Measurements from ENCODE around the gene ADPRM. TPM values are rescaled to one million over a fixed set of nuclear protein-coding genes. Genes with fewer than 3 reads are reported as not detected.
"Not testable (repeated sequence)": the region's sequence is repeated elsewhere in the genome, so short reads cannot be mapped to it uniquely, and the experiment has no call there.

The ADPRM gene
- total RNA-seq, 1 donor from 2014 or later = 9.4 TPM

DNA sequence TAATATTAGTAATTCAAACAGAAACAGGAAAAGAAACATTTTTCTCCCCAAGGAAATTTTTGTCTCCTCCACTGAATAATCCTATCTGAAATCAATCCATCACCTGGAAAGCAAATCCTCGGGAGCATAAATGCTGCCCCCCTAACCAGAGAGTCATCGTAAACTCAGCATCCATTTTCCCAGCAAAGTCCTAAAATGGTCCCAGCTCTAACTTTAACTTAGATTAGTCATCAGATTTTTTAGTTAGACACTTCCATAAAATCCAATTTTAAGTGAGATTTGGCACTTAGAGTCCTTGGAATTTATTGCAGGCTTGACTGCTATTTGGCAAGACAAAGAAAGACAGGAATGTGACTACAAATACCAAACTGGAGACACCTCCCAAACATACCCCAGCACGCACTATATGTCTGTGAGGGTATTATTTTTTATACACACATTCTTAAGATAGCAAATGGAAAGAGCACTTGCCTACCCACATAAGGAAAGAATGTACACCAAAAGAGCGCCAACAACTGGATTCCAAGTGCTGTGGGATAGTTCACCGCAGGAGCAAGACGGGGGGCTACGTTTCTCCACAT lies 15.4 kb upstream of the ADPRM start:
- Histone ChIP-seq H3K4me3 (no peak overlapping the region), H3K27me3 (ENCODE audit: low read depth) (no peaks in the 10 kb centered on the region), H3K36me3 (peaks cover 89% of the 10 kb centered on the region), H3K27ac (no peak overlapping the region), H3K4me1 (no peaks in the 10 kb centered on the region), H3K9me3 (no peaks in the 10 kb centered on the region)
- intact Hi-C loops (cut with DNase I) = no loop called here
- TF ChIP-seq, protein P1, sequence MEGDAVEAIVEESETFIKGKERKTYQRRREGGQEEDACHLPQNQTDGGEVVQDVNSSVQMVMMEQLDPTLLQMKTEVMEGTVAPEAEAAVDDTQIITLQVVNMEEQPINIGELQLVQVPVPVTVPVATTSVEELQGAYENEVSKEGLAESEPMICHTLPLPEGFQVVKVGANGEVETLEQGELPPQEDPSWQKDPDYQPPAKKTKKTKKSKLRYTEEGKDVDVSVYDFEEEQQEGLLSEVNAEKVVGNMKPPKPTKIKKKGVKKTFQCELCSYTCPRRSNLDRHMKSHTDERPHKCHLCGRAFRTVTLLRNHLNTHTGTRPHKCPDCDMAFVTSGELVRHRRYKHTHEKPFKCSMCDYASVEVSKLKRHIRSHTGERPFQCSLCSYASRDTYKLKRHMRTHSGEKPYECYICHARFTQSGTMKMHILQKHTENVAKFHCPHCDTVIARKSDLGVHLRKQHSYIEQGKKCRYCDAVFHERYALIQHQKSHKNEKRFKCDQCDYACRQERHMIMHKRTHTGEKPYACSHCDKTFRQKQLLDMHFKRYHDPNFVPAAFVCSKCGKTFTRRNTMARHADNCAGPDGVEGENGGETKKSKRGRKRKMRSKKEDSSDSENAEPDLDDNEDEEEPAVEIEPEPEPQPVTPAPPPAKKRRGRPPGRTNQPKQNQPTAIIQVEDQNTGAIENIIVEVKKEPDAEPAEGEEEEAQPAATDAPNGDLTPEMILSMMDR (IDR thresholded peaks at IDR 0.05) = no peak
- ATAC-seq (no peak), DNase-seq (no peak)

DNA sequence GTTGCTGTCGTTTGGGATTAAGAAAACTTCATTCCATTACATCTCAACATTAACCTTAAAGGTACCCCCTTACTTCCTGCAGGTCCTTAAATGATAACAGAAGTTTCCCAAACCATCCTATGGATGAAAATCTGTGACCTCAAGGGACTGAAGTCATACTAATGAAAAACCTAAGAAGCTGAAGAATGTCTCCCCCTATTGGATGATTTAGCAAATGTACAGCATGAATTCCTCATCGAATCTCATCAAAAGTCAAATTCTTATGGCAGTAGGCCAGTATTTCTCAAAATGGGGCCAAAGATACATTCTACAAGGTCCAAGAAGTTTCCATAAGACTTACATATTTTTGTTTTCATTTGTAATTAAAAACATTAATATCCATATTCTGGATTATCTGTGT lies 13.5 kb upstream of the ADPRM start:
- TF ChIP-seq, protein P1 (IDR thresholded peaks at IDR 0.05) = peak; percentile 35
- no peak for ATAC-seq
- H3K27ac ChIP-seq = no peak overlapping the region
- DNase-seq = no peak
- intact Hi-C loops (cut with DNase I) = no loop called here
- H3K9me3 ChIP-seq = no peaks in the 10 kb centered on the region
- H3K4me3 ChIP-seq = no peak overlapping the region
- peaks cover 85% of the 10 kb centered on the region for H3K36me3 ChIP-seq
- H3K27me3 ChIP-seq (ENCODE audit: low read depth) = no peaks in the 10 kb centered on the region
- no peaks in the 10 kb centered on the region for H3K4me1 ChIP-seq

DNA sequence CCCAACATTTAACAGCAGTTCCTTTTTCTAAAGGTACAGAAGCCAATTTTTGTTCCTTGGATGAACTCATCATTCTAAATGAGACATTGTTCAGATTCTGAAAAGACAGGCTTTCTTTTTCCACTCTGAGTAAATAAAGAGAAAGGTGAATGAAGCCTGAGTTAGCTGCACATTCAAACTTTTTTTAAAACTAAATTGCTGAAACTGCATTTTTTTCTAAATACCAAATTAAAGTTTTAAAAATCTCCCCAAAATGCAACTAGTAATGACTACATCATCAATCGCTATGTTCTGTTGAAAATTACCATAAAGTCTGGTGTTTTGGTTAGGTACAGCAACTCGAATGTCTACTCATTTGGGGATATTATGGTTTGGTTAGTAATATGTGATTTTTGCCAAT lies 9.9 kb upstream of the ADPRM start:
- Histone ChIP-seq H3K4me1 (no peaks in the 10 kb centered on the region), H3K27ac (no peak overlapping the region), H3K27me3 (ENCODE audit: low read depth) (no peaks in the 10 kb centered on the region), H3K4me3 (no peak overlapping the region), H3K36me3 (peaks cover 92% of the 10 kb centered on the region), H3K9me3 (no peaks in the 10 kb centered on the region)
- DNase-seq (no peak), ATAC-seq (no peak)
- TF ChIP-seq, protein P1 (IDR thresholded peaks at IDR 0.05) = no peak
- intact Hi-C loops (cut with DNase I) = no loop called here

DNA sequence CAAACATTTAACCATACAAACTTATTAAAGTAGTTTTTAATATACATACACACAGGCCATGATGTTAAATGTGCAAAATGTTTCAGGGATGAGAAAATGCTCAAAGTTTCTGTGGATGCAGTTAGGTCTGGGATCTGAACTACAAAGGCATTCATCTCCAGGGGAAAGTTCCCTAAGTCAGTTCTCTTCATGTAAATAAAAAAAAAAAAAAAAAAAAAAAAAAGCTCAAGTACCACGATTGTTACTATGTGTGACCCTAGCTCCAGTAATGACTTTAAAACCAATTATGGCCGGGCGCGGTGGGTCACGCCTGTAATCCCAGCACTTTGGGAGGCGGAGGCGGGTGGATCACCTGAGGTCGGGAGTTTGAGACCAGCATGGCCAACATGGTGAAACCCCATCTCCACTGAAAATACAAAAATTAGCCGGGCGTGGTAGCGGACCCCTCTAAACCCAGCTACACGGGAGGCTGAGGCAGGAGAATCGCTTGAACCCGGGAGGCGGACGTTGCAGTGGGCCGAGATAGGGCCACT lies 1.5 kb upstream of the ADPRM start:
- intact Hi-C loops (cut with DNase I); H3K9me3 ChIP-seq; H3K27ac ChIP-seq; H3K4me3 ChIP-seq; DNase-seq; H3K27me3 ChIP-seq (ENCODE audit: low read depth); ATAC-seq: not testable (repeated sequence)
- H3K36me3 ChIP-seq = peaks cover 45% of the 10 kb centered on the region
- H3K4me1 ChIP-seq = peaks cover 27% of the 10 kb centered on the region

DNA sequence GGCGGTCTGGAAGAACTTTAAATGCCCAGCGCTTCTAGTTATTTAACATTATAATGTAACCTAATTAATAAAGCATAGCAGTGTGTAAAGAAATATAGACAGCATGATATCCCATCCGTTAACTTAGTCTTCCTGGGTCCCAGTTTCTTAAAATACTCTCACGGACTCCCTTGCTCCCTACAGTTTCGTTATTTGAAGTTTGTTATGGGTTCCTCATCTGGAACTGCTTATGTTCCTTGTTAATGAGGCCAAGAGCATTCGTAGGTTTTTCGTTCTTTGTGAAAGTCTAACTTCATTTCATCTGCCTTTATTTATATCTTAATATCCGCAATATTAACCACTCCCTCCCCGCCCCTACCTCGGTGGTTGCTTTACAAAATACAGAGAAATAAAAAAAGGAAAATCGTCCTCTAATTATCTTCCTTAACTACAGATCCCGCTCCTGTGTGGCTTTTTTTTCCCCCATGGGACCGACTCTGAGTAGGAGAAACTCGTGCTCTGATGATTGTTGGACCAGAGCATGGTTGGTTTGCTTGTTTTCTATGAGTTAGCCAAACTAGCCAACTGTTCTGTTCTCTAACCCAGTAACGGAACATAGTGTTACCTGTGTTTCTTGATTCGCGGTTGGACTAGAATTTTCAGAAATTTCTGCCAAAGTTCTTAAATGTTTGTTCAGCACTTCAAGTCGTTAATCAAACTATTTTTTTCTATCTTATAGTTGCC lies 863 bp downstream of the ADPRM start:
- peaks cover 22% of the 10 kb centered on the region for H3K36me3 ChIP-seq
- no peaks in the 10 kb centered on the region for H3K9me3 ChIP-seq
- H3K4me1 ChIP-seq = peaks cover 38% of the 10 kb centered on the region
- peak in 1 of 2 donors; percentile 41 for ATAC-seq
- peak overlapping the region; percentile 99 for H3K4me3 ChIP-seq
- no peaks in the 10 kb centered on the region for H3K27me3 ChIP-seq (ENCODE audit: low read depth)
- intact Hi-C loops (cut with DNase I) = no loop called here
- peak overlapping the region; percentile 96 for H3K27ac ChIP-seq
- DNase-seq = no peak
- TF ChIP-seq, protein P1 (IDR thresholded peaks at IDR 0.05) = no peak

DNA sequence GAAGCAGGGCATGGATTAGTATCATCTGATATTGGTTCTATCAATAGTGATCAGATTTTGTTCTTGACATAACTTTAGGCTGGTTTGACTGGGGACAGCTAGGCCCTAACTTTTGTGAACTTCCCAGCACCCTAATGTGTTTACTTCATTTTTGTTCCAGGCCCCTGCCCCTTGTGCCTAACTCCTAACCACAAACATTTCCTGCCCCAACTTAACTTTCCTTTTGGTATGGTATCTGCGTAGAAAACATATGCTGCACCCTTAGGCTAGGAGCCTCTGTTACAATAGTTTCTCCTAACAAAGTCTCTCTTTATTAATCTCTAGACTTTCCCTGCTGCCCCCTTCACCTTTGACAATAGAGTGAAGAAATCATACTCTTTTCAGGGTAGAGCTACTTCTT lies 2.5 kb downstream of the ADPRM start:
- DNase-seq (no peak), ATAC-seq (no peak)
- Histone ChIP-seq H3K4me1 (peaks cover 38% of the 10 kb centered on the region), H3K9me3 (no peaks in the 10 kb centered on the region), H3K27ac (no peak overlapping the region), H3K4me3 (no peak overlapping the region), H3K27me3 (ENCODE audit: low read depth) (no peaks in the 10 kb centered on the region), H3K36me3 (peaks cover 8% of the 10 kb centered on the region)
- intact Hi-C loops (cut with DNase I) = no loop called here
- TF ChIP-seq, protein P1 (IDR thresholded peaks at IDR 0.05) = no peak
